Progenitor cell of endocrine pancreas (in vitro differentiated cells): Measurements from ENCODE around the gene UBALD1. TPM values are rescaled to one million over a fixed set of nuclear protein-coding genes. Genes with fewer than 3 reads are reported as not detected.
A peak's percentile ranks its signal among the peaks of the same experiment; 100 is the strongest.

Source experiments
- DNase-seq: peaks from one replicate; pipeline ENCODE4 v3.0.0; 2021; ENCODE audit warnings: low spot score; ENCODE audit not compliant: unreplicated experiment
- H3K27ac Mint-ChIP-seq: 2 replicates; pipeline ENCODE4 v1.8.0; 2021; ENCODE audit warnings: mild to moderate bottlenecking, moderate library complexity, mixed read lengths
- H3K27me3 Mint-ChIP-seq: 2 replicates; pipeline ENCODE4 v1.8.0; 2021; ENCODE audit warnings: mixed read lengths
- H3K36me3 Mint-ChIP-seq: 2 replicates; pipeline ENCODE4 v1.8.0; 2022; ENCODE audit warnings: mixed read lengths; ENCODE audit not compliant: insufficient read depth
- H3K4me1 Mint-ChIP-seq: 2 replicates; pipeline ENCODE4 v1.8.0; 2021; ENCODE audit warnings: low read depth, mixed read lengths
- H3K4me3 Mint-ChIP-seq: 2 replicates; pipeline ENCODE4 v1.8.0; 2021; ENCODE audit warnings: low read depth, mild to moderate bottlenecking, moderate library complexity, mixed read lengths
- H3K9me3 Mint-ChIP-seq: 2 replicates; pipeline ENCODE4 v1.8.0; 2021; ENCODE audit warnings: low read depth, mixed read lengths
- total RNA-seq: library from RNA; stranded (reverse); gene quantifications from 2 replicates; pipeline ENCODE4 v1.2.1, GENCODE V29; 2021
- TF ChIP-seq, protein P1 (sequence below): fragments of 200-600 bp; sonication (generic); IDR thresholded peaks from one replicate; pipeline ENCODE4 v1.5.0; 2021; ENCODE audit warnings: antibody characterized with exemption, mild to moderate bottlenecking; ENCODE audit not compliant: unreplicated experiment

UBALD1 gene
- total RNA-seq, 1 donor from 2014 or later, result 39.4 TPM

GRCh38 chr16:4599545-4599944, 15.1 kb downstream of the UBALD1 start:
- DNase-seq, result no peak
- Mint-ChIP-seq H3K27ac (no peak overlapping the region), H3K27me3 (peaks cover 10% of the 10 kb centered on the region), H3K36me3 (no peaks in the 10 kb centered on the region), H3K9me3 (no peaks in the 10 kb centered on the region), H3K4me3 (no peak overlapping the region), H3K4me1 (no peaks in the 10 kb centered on the region)
- TF ChIP-seq, protein P1, sequence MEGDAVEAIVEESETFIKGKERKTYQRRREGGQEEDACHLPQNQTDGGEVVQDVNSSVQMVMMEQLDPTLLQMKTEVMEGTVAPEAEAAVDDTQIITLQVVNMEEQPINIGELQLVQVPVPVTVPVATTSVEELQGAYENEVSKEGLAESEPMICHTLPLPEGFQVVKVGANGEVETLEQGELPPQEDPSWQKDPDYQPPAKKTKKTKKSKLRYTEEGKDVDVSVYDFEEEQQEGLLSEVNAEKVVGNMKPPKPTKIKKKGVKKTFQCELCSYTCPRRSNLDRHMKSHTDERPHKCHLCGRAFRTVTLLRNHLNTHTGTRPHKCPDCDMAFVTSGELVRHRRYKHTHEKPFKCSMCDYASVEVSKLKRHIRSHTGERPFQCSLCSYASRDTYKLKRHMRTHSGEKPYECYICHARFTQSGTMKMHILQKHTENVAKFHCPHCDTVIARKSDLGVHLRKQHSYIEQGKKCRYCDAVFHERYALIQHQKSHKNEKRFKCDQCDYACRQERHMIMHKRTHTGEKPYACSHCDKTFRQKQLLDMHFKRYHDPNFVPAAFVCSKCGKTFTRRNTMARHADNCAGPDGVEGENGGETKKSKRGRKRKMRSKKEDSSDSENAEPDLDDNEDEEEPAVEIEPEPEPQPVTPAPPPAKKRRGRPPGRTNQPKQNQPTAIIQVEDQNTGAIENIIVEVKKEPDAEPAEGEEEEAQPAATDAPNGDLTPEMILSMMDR, result no peak

GRCh38 chr16:4599037-4599436, 15.7 kb downstream of the UBALD1 start:
- H3K27me3 Mint-ChIP-seq, result peaks cover 10% of the 10 kb centered on the region
- H3K9me3 Mint-ChIP-seq, result no peaks in the 10 kb centered on the region
- DNase-seq, result no peak
- H3K27ac Mint-ChIP-seq, result no peak overlapping the region
- TF ChIP-seq, protein P1, result no peak
- no peaks in the 10 kb centered on the region for H3K4me1 Mint-ChIP-seq
- H3K4me3 Mint-ChIP-seq, result no peak overlapping the region
- H3K36me3 Mint-ChIP-seq, result no peaks in the 10 kb centered on the region

DNA sequence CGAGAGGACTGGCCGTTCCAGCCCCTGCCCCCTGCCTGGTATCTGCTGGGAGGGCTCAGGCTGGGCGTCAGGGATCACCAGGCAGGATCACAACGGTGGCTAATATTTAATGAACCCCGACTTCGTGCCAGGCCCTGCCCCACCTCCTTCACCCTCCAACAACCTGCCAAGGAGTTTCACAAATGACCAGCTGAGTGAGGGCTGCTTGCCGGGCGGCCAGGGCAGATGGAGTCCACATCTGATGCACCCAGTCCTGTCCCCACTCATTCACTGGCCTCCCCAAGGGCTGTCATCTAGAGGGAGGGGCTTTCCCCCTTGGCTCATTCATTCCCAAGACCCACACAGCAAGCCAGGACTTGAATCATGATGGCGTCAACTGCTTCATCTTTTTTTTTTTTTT, 17.5 kb downstream of the UBALD1 start:
- TF ChIP-seq, protein P1, result no peak
- Mint-ChIP-seq H3K27ac (no peak overlapping the region), H3K9me3 (no peaks in the 10 kb centered on the region), H3K4me1 (no peaks in the 10 kb centered on the region), H3K4me3 (no peak overlapping the region), H3K36me3 (no peaks in the 10 kb centered on the region), H3K27me3 (peaks cover 15% of the 10 kb centered on the region)
- no peak for DNase-seq

DNA sequence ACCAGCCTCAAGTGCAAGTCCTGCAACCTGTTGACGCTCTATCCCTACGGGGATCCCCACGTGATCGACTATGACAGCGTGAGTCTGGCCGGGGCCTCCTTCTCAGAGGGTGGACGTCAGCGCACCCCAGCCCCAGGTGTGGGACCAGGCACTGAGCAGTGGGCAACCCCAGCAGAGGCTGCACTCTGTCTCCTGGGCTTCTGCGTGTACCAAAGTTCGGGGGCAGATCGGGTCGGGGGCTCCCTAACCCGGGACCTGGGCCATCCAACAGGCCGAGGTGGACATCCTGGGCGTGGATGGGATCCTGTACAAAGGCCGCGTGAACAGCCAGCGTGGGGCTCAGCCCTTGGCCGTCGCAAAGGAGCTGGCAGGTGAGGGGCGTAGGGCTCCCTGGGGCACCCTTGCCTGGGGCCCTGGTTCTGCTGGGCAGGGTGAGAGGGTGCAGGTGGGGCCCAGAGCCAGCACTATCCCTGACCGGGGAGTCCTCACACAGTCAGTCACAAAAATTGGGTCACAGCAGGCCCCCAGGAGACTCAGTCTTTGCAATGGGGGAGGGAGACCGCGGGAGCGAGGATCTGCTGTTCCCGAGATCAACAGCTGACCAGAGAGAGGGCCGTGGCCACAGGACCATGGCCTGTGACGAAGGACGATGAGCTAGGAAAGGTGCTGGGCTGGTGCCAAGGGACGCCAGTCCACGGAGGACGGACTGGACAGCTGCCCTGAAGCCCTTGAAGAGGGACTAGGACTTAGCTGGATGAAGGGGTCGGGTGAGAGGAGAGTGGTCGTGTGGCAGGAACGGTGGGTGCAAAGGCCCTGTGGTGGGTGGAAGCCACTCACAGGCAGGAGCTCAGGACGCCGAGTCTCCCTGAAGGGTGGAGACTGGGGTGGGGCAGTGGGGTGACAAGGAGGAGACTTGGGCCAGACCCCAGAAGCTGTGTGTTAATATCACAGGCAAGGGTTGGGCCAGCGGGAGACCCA, 20.0 kb downstream of the UBALD1 start:
- H3K4me1 Mint-ChIP-seq, result no peaks in the 10 kb centered on the region
- H3K27me3 Mint-ChIP-seq, result peaks cover 16% of the 10 kb centered on the region
- TF ChIP-seq, protein P1, result no peak
- no peaks in the 10 kb centered on the region for H3K36me3 Mint-ChIP-seq
- H3K4me3 Mint-ChIP-seq, result no peak overlapping the region
- no peak for DNase-seq
- no peaks in the 10 kb centered on the region for H3K9me3 Mint-ChIP-seq
- no peak overlapping the region for H3K27ac Mint-ChIP-seq

GRCh38 chr16:4593086-4593485, 21.6 kb downstream of the UBALD1 start:
- no peaks in the 10 kb centered on the region for H3K36me3 Mint-ChIP-seq
- H3K4me3 Mint-ChIP-seq, result no peak overlapping the region
- peaks cover 12% of the 10 kb centered on the region for H3K27me3 Mint-ChIP-seq
- TF ChIP-seq, protein P1, result no peak
- no peak for DNase-seq
- H3K4me1 Mint-ChIP-seq, result no peaks in the 10 kb centered on the region
- H3K9me3 Mint-ChIP-seq, result no peaks in the 10 kb centered on the region
- peak overlapping the region; percentile 16 for H3K27ac Mint-ChIP-seq
